Activated CD4-positive, alpha-beta T cell treated with anti-CD3 and anti-CD28 coated beads for 4 hours (primary cell): ENCODE measurements around the gene ZNF18.

Experiments
- DNase-seq, 2 donors: peaks; one replicate each; pipeline ENCODE4 v3.0.0-alpha.2; 2020

ZNF18 gene

DNA sequence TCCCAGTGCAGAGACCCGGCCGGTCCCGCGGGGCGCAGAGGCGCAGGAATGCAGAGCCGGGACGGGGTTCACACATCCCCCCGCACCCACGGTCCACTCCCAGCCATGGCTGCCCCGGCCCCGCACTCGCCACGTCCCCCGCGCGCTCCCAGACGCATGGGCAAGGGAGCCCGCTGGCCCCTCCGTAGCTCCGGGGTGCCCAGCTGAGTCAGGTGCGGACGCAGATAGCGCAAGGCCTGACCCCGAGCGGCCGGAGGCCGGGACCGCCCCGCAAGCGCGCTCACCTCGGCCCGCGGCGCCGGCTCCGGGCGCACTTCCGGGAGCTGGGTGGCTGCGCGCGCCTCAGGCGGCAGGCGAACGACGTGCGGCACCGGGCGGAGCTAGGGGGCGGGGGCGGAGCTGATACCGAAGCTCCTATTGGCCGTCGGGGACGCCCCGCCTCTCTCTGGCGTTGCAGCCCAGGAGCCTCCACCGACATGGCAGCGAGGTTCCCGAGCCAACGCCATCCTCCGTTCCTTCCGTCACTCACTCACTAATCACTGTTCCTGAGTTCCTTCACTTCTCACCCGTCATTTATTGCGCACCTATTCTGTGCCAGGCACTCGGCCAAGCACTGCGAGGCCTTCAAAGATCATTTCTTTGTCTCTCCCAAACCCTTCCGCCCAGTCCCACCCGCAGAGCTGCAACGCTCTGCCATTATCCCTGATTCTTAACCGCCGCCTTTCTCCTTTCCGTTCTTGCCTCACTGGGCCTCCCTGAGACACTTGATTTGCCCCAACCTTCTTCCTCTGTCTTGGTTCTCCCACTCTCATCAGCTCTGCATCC lies at the start of gene ZNF18:
TSS of gene ZNF18 (minus strand) at position 329 of the 825 bp plus-strand sequence. CDS start 4,646 bp downstream, outside the sequence.
- peak; percentile 94 to 96 for DNase-seq

GRCh38 chr17:12046786-12047185 lies 49.5 kb upstream of the ZNF18 start:
- DNase-seq: no peak

GRCh38 chr17:12043702-12044101 lies 46.4 kb upstream of the ZNF18 start:
- DNase-seq: no peak

DNA sequence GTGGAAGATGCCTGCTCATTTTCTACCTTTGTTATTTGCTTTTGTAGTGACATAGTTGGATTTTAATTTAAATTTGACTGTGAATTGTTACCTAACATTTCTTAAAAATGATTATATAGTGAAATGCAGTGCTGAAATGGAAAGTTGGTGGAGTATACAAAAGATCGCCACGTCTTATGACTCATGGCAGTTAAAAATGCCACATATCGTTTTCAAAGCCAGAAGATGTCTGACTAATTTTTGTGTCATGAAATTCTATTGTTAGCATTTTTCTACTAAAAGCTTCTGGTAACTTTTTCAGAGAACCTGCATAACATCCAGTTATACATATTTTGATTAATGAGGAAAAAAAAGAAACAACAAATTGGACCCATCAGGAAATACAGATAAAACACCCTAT lies 44.0 kb upstream of the ZNF18 start:
- DNase-seq: no peak

- DNase-seq: no peak
These were observed 43.2 kb upstream of the ZNF18 start for GRCh38 chr17:12040478-12040877.

- DNase-seq: no peak
These were observed 40.7 kb upstream of the ZNF18 start for GRCh38 chr17:12037970-12038369.

DNA sequence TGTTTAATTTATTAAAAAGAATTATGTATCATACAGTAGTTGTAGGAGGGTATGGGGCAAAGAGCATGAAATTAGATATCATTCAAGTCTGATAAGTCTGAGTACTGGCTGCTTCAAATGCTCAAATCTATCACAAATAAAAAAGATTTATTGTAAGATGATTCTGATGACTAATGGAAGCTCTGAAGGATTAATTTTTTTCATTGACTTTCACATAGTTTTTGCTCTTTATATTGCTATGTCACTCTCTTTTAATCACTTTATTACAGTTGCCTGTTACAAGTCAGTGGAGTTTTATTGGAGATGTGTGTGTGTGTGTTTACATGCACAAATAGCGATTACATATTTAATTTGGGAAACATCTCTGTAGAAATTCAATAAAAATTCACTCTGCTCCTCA lies 38.4 kb upstream of the ZNF18 start:
- DNase-seq: no peak

DNA sequence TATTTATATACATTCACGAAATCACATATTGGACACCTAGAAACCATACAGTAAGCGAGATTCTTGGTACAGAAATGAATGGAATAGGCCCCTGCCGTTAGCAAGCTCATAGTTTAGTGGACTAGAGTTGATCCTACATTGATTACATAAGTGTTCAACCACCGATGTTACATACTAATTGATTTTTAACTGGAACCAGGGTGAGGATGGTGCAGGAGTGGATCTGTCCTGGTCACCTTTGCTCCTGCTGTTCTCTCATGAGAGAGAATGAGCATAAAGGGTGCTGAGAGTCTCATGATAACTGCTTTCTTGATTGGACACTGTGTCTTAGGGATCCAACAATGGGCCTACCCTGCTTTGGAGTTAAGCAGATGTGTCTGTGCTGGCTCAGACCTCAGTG lies 37.3 kb upstream of the ZNF18 start:
- DNase-seq: no peak

DNA sequence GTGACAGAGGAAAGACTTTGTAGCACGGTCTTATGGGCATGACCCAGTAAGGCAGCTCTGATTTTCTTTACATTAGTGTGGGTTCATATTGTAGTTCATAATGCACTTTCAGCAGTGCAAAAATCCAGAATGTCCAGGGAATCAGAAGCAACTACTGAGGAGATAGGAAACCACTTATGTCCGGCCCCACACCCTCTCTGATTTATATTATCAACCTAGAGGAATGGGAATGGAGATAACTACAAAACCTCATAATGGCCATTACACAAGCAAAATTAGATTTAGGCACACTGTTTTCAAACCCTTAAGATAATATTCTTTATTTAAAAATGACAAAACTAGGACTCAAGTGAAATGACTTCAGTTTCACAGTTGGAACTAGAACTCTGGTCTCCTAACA lies 31.3 kb upstream of the ZNF18 start:
- DNase-seq: no peak

DNA sequence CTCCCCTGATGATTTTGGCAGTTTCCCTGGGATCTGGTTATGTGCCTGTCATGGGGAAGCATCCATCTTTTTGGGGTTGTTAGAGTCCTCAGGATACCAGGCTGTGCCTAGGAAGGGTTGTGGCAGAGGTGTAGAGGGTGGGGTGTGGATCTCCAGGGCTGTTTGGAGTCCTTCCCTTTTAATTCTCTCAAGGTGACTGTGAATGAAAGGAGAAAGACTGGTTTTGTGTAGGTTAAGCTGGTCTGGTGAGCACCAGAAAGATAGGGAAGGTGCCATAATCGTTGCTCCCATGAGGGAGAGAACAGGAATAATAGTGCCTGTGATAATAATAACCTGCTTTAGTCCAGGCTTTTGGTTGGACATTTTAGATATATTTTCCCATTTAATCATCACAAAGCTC lies 30.4 kb upstream of the ZNF18 start:
- no peak for DNase-seq

- no peak for DNase-seq
These were observed 27.1 kb upstream of the ZNF18 start for GRCh38 chr17:12024327-12024726.

GRCh38 chr17:12022310-12022709 lies 25.0 kb upstream of the ZNF18 start:
- no peak for DNase-seq

DNA sequence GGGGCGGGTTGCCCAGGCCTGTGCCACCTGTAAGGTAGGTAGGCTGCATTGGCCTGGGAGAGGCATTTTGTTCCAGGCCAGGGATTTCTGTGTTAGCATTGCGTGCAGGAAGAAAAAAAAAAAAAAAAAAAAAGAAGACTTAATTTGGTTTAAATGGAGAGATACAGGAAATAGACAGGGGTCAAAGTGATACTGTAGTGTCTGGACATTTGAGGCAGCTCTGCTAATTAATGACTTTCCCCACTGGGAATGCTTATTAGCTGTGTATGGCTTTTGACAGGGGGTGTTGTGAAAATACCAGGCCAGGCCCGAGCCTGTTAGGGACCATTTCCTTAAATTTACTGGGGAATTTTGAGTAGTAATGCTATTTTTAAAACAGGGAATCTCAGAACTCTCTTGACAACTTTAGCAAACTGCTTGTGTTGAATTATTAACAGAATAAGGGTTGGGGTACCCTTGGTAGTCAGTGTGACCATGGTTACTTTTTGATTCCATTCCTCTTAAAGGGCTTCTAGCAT lies 24.4 kb upstream of the ZNF18 start:
- DNase-seq: no peak

DNA sequence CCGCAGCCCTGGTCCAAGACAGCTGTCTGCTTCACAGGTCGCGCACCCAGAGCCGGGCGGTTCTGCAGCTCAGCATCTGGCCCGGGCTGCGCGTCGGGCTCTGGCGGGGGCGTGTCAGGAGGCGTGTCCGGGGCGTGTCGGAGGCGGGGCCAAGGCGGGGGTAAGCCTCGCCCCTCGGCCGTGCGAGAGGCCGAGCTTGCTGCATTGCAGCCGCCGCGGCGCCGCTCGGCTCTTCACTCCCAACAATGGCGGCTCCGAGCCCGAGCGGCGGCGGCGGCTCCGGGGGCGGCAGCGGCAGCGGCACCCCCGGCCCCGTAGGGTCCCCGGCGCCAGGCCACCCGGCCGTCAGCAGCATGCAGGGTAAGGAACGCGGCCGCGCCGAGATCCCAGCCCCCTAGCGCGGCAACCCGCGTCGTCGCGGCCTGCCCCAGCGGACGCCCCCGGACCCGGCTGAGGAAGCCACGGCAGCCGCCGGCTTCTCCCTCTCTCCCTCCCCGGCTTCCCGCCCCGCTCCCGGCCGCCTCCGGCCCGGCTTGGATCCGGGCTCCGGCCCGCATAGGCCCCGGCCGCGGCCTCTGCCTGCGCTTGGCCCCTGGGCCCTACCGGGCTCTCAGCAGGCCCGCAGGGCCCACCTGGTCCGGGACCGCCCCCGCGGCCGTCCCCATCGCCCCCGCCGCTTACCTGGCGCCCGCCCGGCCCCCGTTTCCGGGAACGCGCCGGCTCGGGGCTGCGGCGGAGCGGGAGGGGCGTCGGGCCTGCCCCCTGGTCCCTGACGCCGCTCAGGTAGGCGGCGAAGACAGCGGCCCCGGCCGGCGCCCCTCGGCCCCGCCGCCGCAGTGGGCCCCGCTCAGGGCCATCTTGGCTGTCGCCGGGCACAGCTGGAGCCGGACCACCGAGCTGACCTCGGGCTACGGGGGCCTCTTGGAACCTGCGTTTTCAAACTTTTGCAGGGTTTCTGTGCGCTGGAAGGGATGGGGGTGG lies 23.7 kb upstream of the ZNF18 start, which contains the start of gene MAP2K4:
TSS of gene MAP2K4 (plus strand) at position 236 of the 981 bp plus-strand sequence. CDS start at position 246, 10 bp downstream.
- DNase-seq: peak; percentile 88 to 96

- no peak for DNase-seq
These were observed 10.2 kb upstream of the ZNF18 start for GRCh38 chr17:12007466-12007865.

- DNase-seq: no peak
These were observed 2.4 kb upstream of the ZNF18 start for GRCh38 chr17:11999696-12000095.

DNA sequence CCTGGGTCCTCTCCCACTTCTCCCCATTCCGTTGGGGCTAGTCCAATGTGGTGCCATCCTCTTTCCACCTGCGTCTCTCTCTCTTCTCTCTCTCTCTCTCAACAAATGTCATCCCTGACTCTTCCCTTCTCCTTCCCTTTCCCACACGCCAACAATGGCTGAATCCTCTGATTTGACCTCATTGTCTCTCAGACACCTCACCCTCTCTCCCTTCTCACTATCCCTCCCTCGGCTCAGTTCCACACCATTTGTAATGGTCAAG lies 628 bp upstream of the ZNF18 start:
- DNase-seq: peak in 1 of 2 donors; percentile 2

- peak in 1 of 2 donors; percentile 38 for DNase-seq
These were observed 541 bp downstream of the ZNF18 start for GRCh38 chr17:11996722-11997146.

- no peak for DNase-seq
These were observed 5.8 kb downstream of the ZNF18 start for GRCh38 chr17:11991461-11991860.

DNA sequence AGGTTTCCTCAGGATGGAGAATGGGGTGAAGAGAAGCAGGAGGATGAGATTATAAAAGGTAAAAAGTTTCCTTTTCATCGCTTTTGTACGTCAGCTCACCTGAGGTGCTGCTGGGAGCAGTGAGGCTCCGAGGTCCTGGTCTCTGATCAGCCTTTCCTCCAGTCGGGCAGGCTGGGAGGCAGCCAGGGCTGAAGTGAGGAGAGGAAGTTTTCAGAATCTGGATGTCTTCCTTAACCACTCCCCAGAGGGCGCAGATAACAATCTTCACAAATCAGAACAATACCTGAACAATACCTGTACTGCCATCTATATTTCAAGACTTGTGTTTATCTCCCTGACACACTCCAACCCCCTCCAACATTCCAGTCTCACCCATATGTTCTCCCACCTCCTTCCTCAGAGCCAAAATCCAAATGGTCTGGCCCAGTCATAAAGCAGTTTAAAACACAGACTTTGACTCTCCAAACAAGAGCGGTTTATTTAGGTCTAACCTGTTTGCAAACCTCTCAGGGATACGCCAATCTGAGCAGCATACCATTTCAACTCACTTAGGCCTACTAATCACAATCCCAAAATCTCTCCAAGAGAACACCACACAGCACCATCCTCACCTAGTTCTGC lies 6.8 kb downstream of the ZNF18 start:
- DNase-seq: no peak

- DNase-seq: no peak
These were observed 10.3 kb downstream of the ZNF18 start for GRCh38 chr17:11986942-11987329.

DNA sequence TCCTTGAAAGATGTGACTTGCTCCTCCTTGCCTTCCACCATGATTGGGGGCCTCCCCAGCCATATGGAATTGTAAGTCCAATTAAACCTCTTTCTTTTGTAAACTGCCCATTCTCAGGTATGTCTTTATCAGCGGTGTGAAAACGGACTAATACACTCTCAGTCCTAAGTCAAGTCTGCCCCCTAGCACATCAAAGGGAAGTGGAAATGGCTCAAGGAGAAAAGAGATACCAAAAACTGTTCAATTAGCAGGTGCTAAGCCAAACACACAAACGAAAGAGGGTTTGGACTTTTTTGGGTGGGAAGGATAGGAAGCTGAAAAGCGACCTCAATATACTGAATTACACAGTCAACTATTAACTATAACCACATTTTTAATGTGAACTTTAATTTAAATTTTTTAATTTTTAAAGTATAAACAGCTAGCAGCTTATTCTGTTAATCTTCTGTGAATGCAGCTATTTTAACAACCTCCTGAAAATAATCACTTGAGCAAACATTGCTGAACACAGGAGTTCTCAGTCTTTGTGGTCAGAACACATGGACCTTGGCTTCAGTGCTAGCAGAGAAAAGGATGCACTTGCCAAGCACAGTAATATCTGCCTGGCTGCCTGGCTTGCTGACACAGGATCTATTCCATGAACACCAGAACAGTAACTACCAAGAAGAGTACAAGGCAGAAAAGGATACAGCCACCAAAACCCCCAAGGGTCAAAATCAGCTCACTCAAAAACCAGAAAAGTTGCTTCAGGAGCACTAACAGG lies 10.9 kb downstream of the ZNF18 start:
- DNase-seq: no peak
